ENCODE measurements around the gene AXDND1. TPM values are rescaled to one million over a fixed set of nuclear protein-coding genes. Genes with fewer than 3 reads are reported as not detected.

The AXDND1 gene
- total RNA-seq, 1 experiment from 2014 or later, result 0.48 TPM

GRCh38 chr1:179545321-179545720 lies 179.6 kb downstream of the AXDND1 start:
- Histone ChIP-seq H3K4me1 (ENCODE audit: insufficient read depth, low read length) (no peaks in the 10 kb centered on the region), H3K9ac (ENCODE audit: extremely low read depth, insufficient read length, low read length) (no peak overlapping the region), H3K79me2 (ENCODE audit: insufficient read depth, low read length) (no peaks in the 10 kb centered on the region), H3K23me2 (ENCODE audit: insufficient read length, low read depth, low read length, poor library complexity, severe bottlenecking) (no peaks in the 10 kb centered on the region), H2AFZ (ENCODE audit: low read length) (no peak overlapping the region), H3K27ac (ENCODE audit: insufficient read length, low read depth, low read length) (no peak overlapping the region), H2BK20ac (ENCODE audit: low read depth, low read length, poor library complexity, severe bottlenecking) (no peak overlapping the region), H3T11ph (ENCODE audit: low read length) (no peak overlapping the region), H4K8ac (replicated peaks; ENCODE audit: insufficient read length, low read depth, low read length) (no peak overlapping the region), H4K91ac (ENCODE audit: insufficient read length, low read depth, low read length) (no peak overlapping the region), H3K23ac (ENCODE audit: insufficient read length, low read depth, low read length) (no peak overlapping the region), H4K20me1 (ENCODE audit: control insufficient read depth, insufficient read depth, insufficient read length) (no peaks in the 10 kb centered on the region), H4K5ac (ENCODE audit: insufficient read length, low read depth, low read length) (no peak overlapping the region), H2BK120ac (ENCODE audit: low read depth, low read length, poor library complexity, severe bottlenecking) (no peak overlapping the region), H2BK15ac (ENCODE audit: low read depth, low read length) (no peak overlapping the region), H3K14ac (ENCODE audit: insufficient read depth, low read length) (no peak overlapping the region), H2AK5ac (ENCODE audit: insufficient read length, low read length) (no peak overlapping the region), H2BK12ac (ENCODE audit: insufficient read length, low read depth, low read length) (no peak overlapping the region), H3K9me3 (ENCODE audit: control insufficient read depth, low read depth, low read length) (no peaks in the 10 kb centered on the region), H3K4me2 (ENCODE audit: insufficient read depth, insufficient read length, low read length) (no peak overlapping the region), H3K4ac (ENCODE audit: low read depth, low read length) (no peak overlapping the region), H3K79me1 (ENCODE audit: insufficient read depth, low read depth, low read length, poor library complexity, severe bottlenecking) (no peaks in the 10 kb centered on the region), H3K56ac (ENCODE audit: insufficient read length, low read depth, low read length) (no peak overlapping the region), H2BK5ac (ENCODE audit: insufficient read length, low read length) (no peak overlapping the region), H3K27me3 (ENCODE audit: insufficient read depth, low read length) (no peaks in the 10 kb centered on the region), H3K18ac (ENCODE audit: insufficient read length, low read depth, low read length) (no peak overlapping the region)
- Mint-ChIP-seq H3K9me3 (peaks cover 11 to 13% of the 10 kb centered on the region in 2 experiments), H3K27ac (no peak overlapping the region), H3K4me1 (peaks cover 6 to 8% of the 10 kb centered on the region in 2 experiments), H3K4me3 (no peak overlapping the region), H3K36me3 (ENCODE audit: insufficient read depth in 1 of 3, low read depth in 3 of 3) (peaks cover 9 to 10% (median 10%) of the 10 kb centered on the region in 3 experiments; a peak in 6 of 7 replicates), H3K27me3 (ENCODE audit: low read depth) (peaks cover 2% of the 10 kb centered on the region; the same call in 1 of the 2 replicates)
- DNase-seq, result no peak
- WGBS (ENCODE audit: extremely low coverage, insufficient read length, low lambda C conversion rate), result no CpG with 5 or more reads among the region's 3 CpGs
- TF ChIP-seq, protein P1, sequence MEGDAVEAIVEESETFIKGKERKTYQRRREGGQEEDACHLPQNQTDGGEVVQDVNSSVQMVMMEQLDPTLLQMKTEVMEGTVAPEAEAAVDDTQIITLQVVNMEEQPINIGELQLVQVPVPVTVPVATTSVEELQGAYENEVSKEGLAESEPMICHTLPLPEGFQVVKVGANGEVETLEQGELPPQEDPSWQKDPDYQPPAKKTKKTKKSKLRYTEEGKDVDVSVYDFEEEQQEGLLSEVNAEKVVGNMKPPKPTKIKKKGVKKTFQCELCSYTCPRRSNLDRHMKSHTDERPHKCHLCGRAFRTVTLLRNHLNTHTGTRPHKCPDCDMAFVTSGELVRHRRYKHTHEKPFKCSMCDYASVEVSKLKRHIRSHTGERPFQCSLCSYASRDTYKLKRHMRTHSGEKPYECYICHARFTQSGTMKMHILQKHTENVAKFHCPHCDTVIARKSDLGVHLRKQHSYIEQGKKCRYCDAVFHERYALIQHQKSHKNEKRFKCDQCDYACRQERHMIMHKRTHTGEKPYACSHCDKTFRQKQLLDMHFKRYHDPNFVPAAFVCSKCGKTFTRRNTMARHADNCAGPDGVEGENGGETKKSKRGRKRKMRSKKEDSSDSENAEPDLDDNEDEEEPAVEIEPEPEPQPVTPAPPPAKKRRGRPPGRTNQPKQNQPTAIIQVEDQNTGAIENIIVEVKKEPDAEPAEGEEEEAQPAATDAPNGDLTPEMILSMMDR (conservative IDR thresholded peaks at IDR 0.05), result no peak
